Liver (tissue), 9 donors: ENCODE data around the gene NCR2. TPM values are rescaled to one million over a fixed set of nuclear protein-coding genes. Genes with fewer than 3 reads are reported as not detected.
"Not testable (repeated sequence)": the region's sequence is repeated elsewhere in the genome, so short reads cannot be mapped to it uniquely, and the experiment has no call there.

Experiments
- DNase-seq: peaks from one replicate; pipeline ENCODE4 v3.0.0-alpha.2; 2017; ENCODE audit warnings: low spot score
- H3K27ac ChIP-seq, 2 donors: one replicate each; pipeline ENCODE4 v1.7.0; 2013; ENCODE audit warnings: inconsistent platforms in 2 of 2, low read length in 2 of 2, control low read depth in 1 of 2, low read depth in 1 of 2, mild to moderate bottlenecking in 1 of 2
- H3K27me3 ChIP-seq, 4 donors: one replicate each; pipeline versions ENCODE4 v1.6.1 to v1.7.0; 2013; ENCODE audit warnings: low read length in 3 of 4, inconsistent platforms in 1 of 4, mild to moderate bottlenecking in 1 of 4, moderate library complexity in 1 of 4; ENCODE audit not compliant: control insufficient read depth in 4 of 4, insufficient read depth in 4 of 4
- H3K36me3 ChIP-seq, 4 donors: one replicate each; pipeline versions ENCODE4 v1.6.1 to v1.7.0; 2013; ENCODE audit warnings: low read length in 3 of 4, mild to moderate bottlenecking in 3 of 4, low read depth in 1 of 4, moderate library complexity in 1 of 4; ENCODE audit not compliant: control insufficient read depth in 4 of 4, insufficient read depth in 3 of 4
- H3K4me1 ChIP-seq, 4 donors: one replicate each; pipeline versions ENCODE4 v1.6.1 to v1.7.0; 2013; ENCODE audit warnings: low read length in 3 of 4, mild to moderate bottlenecking in 3 of 4, moderate library complexity in 1 of 4; ENCODE audit not compliant: control insufficient read depth in 4 of 4, insufficient read depth in 4 of 4
- H3K4me3 ChIP-seq, 3 donors: one replicate each; pipeline versions ENCODE4 v1.6.1 to v1.7.0; 2013; ENCODE audit warnings: low read length in 3 of 3, control low read depth in 1 of 3, low read depth in 1 of 3, mild to moderate bottlenecking in 1 of 3
- H3K9ac ChIP-seq, 2 donors: one replicate each; pipeline ENCODE4 v1.7.0; 2013; ENCODE audit warnings: low read length in 2 of 2, mild to moderate bottlenecking in 2 of 2, moderate library complexity in 2 of 2, control low read depth in 1 of 2, low read depth in 1 of 2
- H3K9me3 ChIP-seq, 4 donors: one replicate each; pipeline versions ENCODE4 v1.6.1 to v1.7.0; 2013; ENCODE audit warnings: low read length in 3 of 4; ENCODE audit not compliant: control insufficient read depth in 4 of 4
- EGR1 ChIP-seq, 2 donors: IDR thresholded peaks; 2 replicates each; pipeline ENCODE4 v1.6.1; 2016 to 2018; ENCODE audit warnings: antibody characterized with exemption in 2 of 2, low read depth in 2 of 2
- FOXA1 ChIP-seq: IDR thresholded peaks from 2 replicates; pipeline ENCODE4 v1.6.1; 2016; ENCODE audit warnings: antibody characterized with exemption
- FOXA2 ChIP-seq: IDR thresholded peaks from 2 replicates; pipeline ENCODE4 v1.6.1; 2016; ENCODE audit warnings: antibody characterized with exemption
- HNF4A ChIP-seq, 2 donors: conservative IDR thresholded peaks; 2 replicates each; pipeline ENCODE4 v1.6.1; 2016; ENCODE audit warnings: antibody characterized with exemption in 2 of 2, mild to moderate bottlenecking in 2 of 2
- HNF4G ChIP-seq: IDR thresholded peaks from 2 replicates; pipeline ENCODE4 v1.6.1; 2016; ENCODE audit warnings: antibody characterized with exemption
- JUND ChIP-seq, 2 donors: IDR thresholded peaks; 2 replicates each; pipeline ENCODE4 v1.6.1; 2016; ENCODE audit warnings: antibody characterized with exemption in 2 of 2
- NR2F2 ChIP-seq: IDR thresholded peaks from 2 replicates; pipeline ENCODE4 v1.6.1; 2016; ENCODE audit warnings: antibody characterized with exemption
- RAD21 ChIP-seq, 2 donors: IDR thresholded peaks; 2 replicates each; pipeline ENCODE4 v1.6.1; 2016; ENCODE audit warnings: antibody characterized with exemption in 2 of 2, mild to moderate bottlenecking in 2 of 2
- RXRA ChIP-seq, 2 donors: IDR thresholded peaks; 2 replicates each; pipeline ENCODE4 v1.6.1; 2017 to 2018; ENCODE audit warnings: antibody characterized with exemption in 2 of 2, mild to moderate bottlenecking in 1 of 2
- SP1 ChIP-seq: IDR thresholded peaks from 2 replicates; pipeline ENCODE4 v1.6.1; 2018; ENCODE audit warnings: antibody characterized with exemption, mild to moderate bottlenecking
- TAF1 ChIP-seq: conservative IDR thresholded peaks from 2 replicates; pipeline ENCODE4 v1.6.1; 2016; ENCODE audit warnings: antibody characterized with exemption, mild to moderate bottlenecking
- WGBS: extraction: QIAGEN DNeasy Blood & Tissue Kit; methylation state at CpG from one replicate; pipeline ENCODE4 v1.1.7; 2013; 5-methylcytosine and 5-hydroxymethylcytosine counted together
- polyA plus RNA-seq, 2 donors: library from polyadenylated mRNA; stranded (reverse) in 1 of 2; unstranded in 1 of 2; fragments of 200-250 nt in 1 of 2; fragments of >200 nt in 1 of 2; fragmentation: Nextera tagmentation in 1 of 2; extraction: Ambion mirVana in 1 of 2; gene quantifications; one replicate each; pipeline versions ENCODE4 v1.2.1 to v1.2.3, GENCODE V29; 2013 to 2015
- total RNA-seq, 2 donors: library from RNA; depleted of rRNA; stranded (reverse); fragments of >200 nt; gene quantifications; one replicate each; pipeline ENCODE4 v1.2.3, GENCODE V29; 2014
- TF ChIP-seq, protein P1 (sequence below): fragments of 150-350 bp; IDR thresholded peaks from 2 replicates; pipeline ENCODE4 v1.5.1; 2017; ENCODE audit warnings: improper control_type of control experiment, low read depth, low read length; ENCODE audit not compliant: missing input control
- TF ChIP-seq, protein P2 (sequence below): IDR thresholded peaks from 2 replicates; pipeline ENCODE4 v1.6.1; 2016; ENCODE audit warnings: antibody characterized with exemption
- TF ChIP-seq, protein P3 (sequence below): IDR thresholded peaks from 2 replicates; pipeline ENCODE4 v1.6.1; 2016; ENCODE audit warnings: antibody characterized with exemption, mild to moderate bottlenecking
- donor health status: healthy.
- donor health status: healthy.
- donor health status: healthy.
- donor health status: healthy.
- donor health status: healthy.

The NCR2 gene
- total and polyA plus RNA-seq, 4 donors, result not detected

DNA sequence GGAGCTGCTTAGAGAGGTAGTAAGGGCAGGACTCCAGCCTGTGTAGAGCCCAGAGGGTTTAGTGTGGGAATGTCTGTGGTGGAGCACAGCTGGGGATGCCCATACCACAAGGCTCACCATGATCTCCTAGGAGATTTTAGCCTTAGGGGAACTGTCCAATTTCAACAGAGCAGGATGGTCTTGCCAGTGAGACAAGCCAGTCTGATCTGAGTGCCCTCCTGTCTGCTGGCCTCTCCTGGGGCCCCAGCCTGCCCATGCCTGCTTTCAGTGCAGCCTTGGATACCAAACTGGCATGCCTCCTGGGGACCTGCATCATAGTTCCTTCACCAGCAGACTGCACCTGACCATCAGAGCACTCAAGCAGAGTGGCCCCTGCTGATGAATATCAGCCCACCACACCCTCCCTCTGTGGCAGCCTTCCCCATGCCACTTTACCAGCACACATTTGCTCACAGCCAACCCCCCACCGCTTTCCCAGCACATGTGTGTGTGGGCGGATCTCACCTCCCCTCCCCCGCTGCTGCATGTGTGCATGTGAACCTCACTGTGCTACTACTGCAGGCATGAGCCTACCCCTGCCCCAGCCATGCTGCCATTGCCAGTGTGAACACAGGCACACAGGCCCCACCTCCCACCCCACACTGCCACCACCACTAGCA lies 41.1 kb upstream of the NCR2 start:
- DNase-seq, result peak; percentile 32
- WGBS, result 92% methylated on average over 3 of the region's 3 CpGs
- no peak overlapping the region for H3K9ac ChIP-seq
- no peak overlapping the region for H3K27ac ChIP-seq
- H3K36me3 ChIP-seq, result no peaks in the 10 kb centered on the region
- H3K4me1 ChIP-seq, result no peaks in the 10 kb centered on the region
- H3K4me3 ChIP-seq, result no peak overlapping the region
- peaks cover 0 to 2% (median 0%) of the 10 kb centered on the region in 4 donors for H3K27me3 ChIP-seq
- TF ChIP-seq JUND (IDR thresholded peaks at IDR 0.05), result no peak
- TF ChIP-seq, protein P1, sequence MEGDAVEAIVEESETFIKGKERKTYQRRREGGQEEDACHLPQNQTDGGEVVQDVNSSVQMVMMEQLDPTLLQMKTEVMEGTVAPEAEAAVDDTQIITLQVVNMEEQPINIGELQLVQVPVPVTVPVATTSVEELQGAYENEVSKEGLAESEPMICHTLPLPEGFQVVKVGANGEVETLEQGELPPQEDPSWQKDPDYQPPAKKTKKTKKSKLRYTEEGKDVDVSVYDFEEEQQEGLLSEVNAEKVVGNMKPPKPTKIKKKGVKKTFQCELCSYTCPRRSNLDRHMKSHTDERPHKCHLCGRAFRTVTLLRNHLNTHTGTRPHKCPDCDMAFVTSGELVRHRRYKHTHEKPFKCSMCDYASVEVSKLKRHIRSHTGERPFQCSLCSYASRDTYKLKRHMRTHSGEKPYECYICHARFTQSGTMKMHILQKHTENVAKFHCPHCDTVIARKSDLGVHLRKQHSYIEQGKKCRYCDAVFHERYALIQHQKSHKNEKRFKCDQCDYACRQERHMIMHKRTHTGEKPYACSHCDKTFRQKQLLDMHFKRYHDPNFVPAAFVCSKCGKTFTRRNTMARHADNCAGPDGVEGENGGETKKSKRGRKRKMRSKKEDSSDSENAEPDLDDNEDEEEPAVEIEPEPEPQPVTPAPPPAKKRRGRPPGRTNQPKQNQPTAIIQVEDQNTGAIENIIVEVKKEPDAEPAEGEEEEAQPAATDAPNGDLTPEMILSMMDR, result no peak
- no peak for TF ChIP-seq EGR1 (IDR thresholded peaks at IDR 0.05; ENCODE audit: low read depth in 2 of 2)
- no peak for TF ChIP-seq TAF1
- no peak for TF ChIP-seq SP1
- TF ChIP-seq, protein P2, sequence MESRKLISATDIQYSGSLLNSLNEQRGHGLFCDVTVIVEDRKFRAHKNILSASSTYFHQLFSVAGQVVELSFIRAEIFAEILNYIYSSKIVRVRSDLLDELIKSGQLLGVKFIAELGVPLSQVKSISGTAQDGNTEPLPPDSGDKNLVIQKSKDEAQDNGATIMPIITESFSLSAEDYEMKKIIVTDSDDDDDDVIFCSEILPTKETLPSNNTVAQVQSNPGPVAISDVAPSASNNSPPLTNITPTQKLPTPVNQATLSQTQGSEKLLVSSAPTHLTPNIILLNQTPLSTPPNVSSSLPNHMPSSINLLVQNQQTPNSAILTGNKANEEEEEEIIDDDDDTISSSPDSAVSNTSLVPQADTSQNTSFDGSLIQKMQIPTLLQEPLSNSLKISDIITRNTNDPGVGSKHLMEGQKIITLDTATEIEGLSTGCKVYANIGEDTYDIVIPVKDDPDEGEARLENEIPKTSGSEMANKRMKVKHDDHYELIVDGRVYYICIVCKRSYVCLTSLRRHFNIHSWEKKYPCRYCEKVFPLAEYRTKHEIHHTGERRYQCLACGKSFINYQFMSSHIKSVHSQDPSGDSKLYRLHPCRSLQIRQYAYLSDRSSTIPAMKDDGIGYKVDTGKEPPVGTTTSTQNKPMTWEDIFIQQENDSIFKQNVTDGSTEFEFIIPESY, result no peak
- TF ChIP-seq, protein P3, sequence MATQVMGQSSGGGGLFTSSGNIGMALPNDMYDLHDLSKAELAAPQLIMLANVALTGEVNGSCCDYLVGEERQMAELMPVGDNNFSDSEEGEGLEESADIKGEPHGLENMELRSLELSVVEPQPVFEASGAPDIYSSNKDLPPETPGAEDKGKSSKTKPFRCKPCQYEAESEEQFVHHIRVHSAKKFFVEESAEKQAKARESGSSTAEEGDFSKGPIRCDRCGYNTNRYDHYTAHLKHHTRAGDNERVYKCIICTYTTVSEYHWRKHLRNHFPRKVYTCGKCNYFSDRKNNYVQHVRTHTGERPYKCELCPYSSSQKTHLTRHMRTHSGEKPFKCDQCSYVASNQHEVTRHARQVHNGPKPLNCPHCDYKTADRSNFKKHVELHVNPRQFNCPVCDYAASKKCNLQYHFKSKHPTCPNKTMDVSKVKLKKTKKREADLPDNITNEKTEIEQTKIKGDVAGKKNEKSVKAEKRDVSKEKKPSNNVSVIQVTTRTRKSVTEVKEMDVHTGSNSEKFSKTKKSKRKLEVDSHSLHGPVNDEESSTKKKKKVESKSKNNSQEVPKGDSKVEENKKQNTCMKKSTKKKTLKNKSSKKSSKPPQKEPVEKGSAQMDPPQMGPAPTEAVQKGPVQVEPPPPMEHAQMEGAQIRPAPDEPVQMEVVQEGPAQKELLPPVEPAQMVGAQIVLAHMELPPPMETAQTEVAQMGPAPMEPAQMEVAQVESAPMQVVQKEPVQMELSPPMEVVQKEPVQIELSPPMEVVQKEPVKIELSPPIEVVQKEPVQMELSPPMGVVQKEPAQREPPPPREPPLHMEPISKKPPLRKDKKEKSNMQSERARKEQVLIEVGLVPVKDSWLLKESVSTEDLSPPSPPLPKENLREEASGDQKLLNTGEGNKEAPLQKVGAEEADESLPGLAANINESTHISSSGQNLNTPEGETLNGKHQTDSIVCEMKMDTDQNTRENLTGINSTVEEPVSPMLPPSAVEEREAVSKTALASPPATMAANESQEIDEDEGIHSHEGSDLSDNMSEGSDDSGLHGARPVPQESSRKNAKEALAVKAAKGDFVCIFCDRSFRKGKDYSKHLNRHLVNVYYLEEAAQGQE, result no peak
- TF ChIP-seq FOXA2, result no peak
- TF ChIP-seq HNF4A (conservative IDR thresholded peaks at IDR 0.05), result no peak
- TF ChIP-seq HNF4G, result no peak
- TF ChIP-seq RAD21 (IDR thresholded peaks at IDR 0.05), result no peak
- no peak for TF ChIP-seq FOXA1
- TF ChIP-seq RXRA (IDR thresholded peaks at IDR 0.05), result no peak
- no peak for TF ChIP-seq NR2F2
- no peaks in the 10 kb centered on the region for H3K9me3 ChIP-seq

DNA sequence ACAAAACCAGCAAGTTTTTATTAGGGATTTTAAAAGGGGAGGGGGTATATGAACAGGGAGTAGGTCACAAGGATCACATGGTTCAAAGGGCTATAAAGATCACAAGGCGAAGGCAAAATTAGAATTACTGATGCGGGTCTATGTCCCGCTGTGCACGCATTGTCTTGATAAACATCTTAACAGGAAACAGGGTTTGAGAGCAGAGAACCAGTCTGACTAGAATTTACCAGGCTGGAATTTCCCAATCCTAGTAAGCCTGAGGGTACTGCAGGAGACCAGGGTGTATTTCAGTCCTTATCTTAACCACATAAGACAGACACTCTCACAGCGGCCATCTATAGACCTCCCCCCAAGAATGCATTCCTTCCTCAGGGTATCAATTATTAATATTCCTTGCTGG lies 38.2 kb upstream of the NCR2 start:
- not testable (repeated sequence) for H3K27me3 ChIP-seq, DNase-seq, H3K4me3 ChIP-seq, H3K4me1 ChIP-seq, H3K36me3 ChIP-seq, H3K27ac ChIP-seq, H3K9ac ChIP-seq, H3K9me3 ChIP-seq
- WGBS, result 86% methylated on average over 5 of the region's 5 CpGs
